Lower leg skin (tissue), 3 donors: ENCODE results near the gene SGCG.

Experiments used
- POLR2A ChIP-seq, 2 donors: fragments of 450-650 bp; IDR thresholded peaks; one replicate each; pipeline ENCODE4 v1.6.1; 2016 to 2017; ENCODE audit warnings: antibody characterized with exemption in 2 of 2, mild to moderate bottlenecking in 1 of 2, moderate library complexity in 1 of 2
- TF ChIP-seq, protein P1 (sequence below), 3 donors: fragments of 450-650 bp; IDR thresholded peaks; one replicate each; pipeline ENCODE4 v1.5.1; 2016; ENCODE audit warnings: antibody characterized with exemption in 3 of 3, mild to moderate bottlenecking in 3 of 3, moderate library complexity in 2 of 3

DNA sequence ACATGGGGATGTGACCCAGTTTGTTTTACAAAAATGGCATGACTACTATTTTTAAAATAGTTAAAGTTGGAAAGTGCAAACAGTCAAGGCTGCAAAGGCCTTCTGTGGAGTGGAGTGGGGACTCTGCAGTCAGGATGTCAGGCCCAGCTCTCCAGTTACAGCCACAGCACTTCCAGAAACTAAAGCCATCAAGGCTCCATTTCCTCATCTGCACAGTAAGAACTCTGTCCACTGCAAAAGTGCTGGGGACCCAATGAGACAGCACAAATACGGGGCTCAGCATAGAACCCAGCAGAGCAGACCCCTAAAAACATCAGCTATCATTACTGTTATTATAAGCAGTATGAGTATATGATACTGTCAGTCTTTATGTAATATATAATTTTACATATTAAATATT, 179.1 kb downstream of the SGCG start:
- TF ChIP-seq, protein P1, sequence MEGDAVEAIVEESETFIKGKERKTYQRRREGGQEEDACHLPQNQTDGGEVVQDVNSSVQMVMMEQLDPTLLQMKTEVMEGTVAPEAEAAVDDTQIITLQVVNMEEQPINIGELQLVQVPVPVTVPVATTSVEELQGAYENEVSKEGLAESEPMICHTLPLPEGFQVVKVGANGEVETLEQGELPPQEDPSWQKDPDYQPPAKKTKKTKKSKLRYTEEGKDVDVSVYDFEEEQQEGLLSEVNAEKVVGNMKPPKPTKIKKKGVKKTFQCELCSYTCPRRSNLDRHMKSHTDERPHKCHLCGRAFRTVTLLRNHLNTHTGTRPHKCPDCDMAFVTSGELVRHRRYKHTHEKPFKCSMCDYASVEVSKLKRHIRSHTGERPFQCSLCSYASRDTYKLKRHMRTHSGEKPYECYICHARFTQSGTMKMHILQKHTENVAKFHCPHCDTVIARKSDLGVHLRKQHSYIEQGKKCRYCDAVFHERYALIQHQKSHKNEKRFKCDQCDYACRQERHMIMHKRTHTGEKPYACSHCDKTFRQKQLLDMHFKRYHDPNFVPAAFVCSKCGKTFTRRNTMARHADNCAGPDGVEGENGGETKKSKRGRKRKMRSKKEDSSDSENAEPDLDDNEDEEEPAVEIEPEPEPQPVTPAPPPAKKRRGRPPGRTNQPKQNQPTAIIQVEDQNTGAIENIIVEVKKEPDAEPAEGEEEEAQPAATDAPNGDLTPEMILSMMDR (IDR thresholded peaks at IDR 0.05) = no peak
- no peak for TF ChIP-seq POLR2A (IDR thresholded peaks at IDR 0.05)
